ENCODE data around the gene CACNB2.

The CACNB2 gene

GRCh38 chr10:18214691-18215563, 74.7 kb downstream of the CACNB2 start:
- DNase-seq (ENCODE audit: low read depth), result peak; percentile 60
- no peak overlapping the region for H3K4me3 ChIP-seq (ENCODE audit: low read length)
- TF ChIP-seq CTCF (IDR thresholded peaks at IDR 0.05; ENCODE audit: insufficient read depth, low read depth, low read length, missing control alignments), result peak; percentile 93

- H3K4me3 ChIP-seq (ENCODE audit: low read length), result no peak overlapping the region
- TF ChIP-seq CTCF (IDR thresholded peaks at IDR 0.05; ENCODE audit: insufficient read depth, low read depth, low read length, missing control alignments), result peak; percentile 59
- DNase-seq (ENCODE audit: low read depth), result peak; percentile 24
Measured at GRCh38 chr10:18216482-18216881, 76.3 kb downstream of the CACNB2 start.

- DNase-seq (ENCODE audit: low read depth), result no peak
- no peak for TF ChIP-seq CTCF (IDR thresholded peaks at IDR 0.05; ENCODE audit: insufficient read depth, low read depth, low read length, missing control alignments)
- no peak overlapping the region for H3K4me3 ChIP-seq (ENCODE audit: low read length)
Measured at GRCh38 chr10:18217577-18217976, 77.4 kb downstream of the CACNB2 start.

- TF ChIP-seq CTCF (IDR thresholded peaks at IDR 0.05; ENCODE audit: insufficient read depth, low read depth, low read length, missing control alignments), result no peak
- no peak overlapping the region for H3K4me3 ChIP-seq (ENCODE audit: low read length)
- DNase-seq (ENCODE audit: low read depth), result no peak
Measured at GRCh38 chr10:18219146-18219545, 78.9 kb downstream of the CACNB2 start.

- DNase-seq (ENCODE audit: low read depth), result no peak
- H3K4me3 ChIP-seq (ENCODE audit: low read length), result no peak overlapping the region
- TF ChIP-seq CTCF (IDR thresholded peaks at IDR 0.05; ENCODE audit: insufficient read depth, low read depth, low read length, missing control alignments), result no peak
Measured at GRCh38 chr10:18221123-18221522, 80.9 kb downstream of the CACNB2 start.

GRCh38 chr10:18221882-18222281, 81.7 kb downstream of the CACNB2 start:
- TF ChIP-seq CTCF (IDR thresholded peaks at IDR 0.05; ENCODE audit: insufficient read depth, low read depth, low read length, missing control alignments), result no peak
- no peak for DNase-seq (ENCODE audit: low read depth)
- H3K4me3 ChIP-seq (ENCODE audit: low read length), result no peak overlapping the region

- no peak overlapping the region for H3K4me3 ChIP-seq (ENCODE audit: low read length)
- peak; percentile 24 for DNase-seq (ENCODE audit: low read depth)
- TF ChIP-seq CTCF (IDR thresholded peaks at IDR 0.05; ENCODE audit: insufficient read depth, low read depth, low read length, missing control alignments), result no peak
Measured at GRCh38 chr10:18222866-18223265, 82.6 kb downstream of the CACNB2 start.

Data from epithelial cell of esophagus (primary cell).